Keratinocyte (primary cell): ENCODE measurements around the gene RWDD1.

ENCODE experiments used
- EZH2 ChIP-seq: IDR thresholded peaks from one replicate; pipeline ENCODE4 v1.6.1; 2012; ENCODE audit warnings: inconsistent platforms, mild to moderate bottlenecking, low read length, moderate library complexity
- TF ChIP-seq, protein P1 (sequence below), 3 experiments: IDR thresholded peaks in 1 of 3; conservative IDR thresholded peaks in 1 of 3; optimal IDR thresholded peaks in 1 of 3; 2 replicates in 2 of 3; 3 replicates in 1 of 3; pipeline versions ENCODE3 to v1.5.1; 2011; ENCODE audit warnings: low read length in 3 of 3, mild to moderate bottlenecking in 3 of 3, moderate library complexity in 2 of 3, control low read depth in 1 of 3, inconsistent platforms in 1 of 3; ENCODE audit not compliant: insufficient read depth in 2 of 3; ENCODE audit errors: extremely low read depth in 1 of 3

DNA sequence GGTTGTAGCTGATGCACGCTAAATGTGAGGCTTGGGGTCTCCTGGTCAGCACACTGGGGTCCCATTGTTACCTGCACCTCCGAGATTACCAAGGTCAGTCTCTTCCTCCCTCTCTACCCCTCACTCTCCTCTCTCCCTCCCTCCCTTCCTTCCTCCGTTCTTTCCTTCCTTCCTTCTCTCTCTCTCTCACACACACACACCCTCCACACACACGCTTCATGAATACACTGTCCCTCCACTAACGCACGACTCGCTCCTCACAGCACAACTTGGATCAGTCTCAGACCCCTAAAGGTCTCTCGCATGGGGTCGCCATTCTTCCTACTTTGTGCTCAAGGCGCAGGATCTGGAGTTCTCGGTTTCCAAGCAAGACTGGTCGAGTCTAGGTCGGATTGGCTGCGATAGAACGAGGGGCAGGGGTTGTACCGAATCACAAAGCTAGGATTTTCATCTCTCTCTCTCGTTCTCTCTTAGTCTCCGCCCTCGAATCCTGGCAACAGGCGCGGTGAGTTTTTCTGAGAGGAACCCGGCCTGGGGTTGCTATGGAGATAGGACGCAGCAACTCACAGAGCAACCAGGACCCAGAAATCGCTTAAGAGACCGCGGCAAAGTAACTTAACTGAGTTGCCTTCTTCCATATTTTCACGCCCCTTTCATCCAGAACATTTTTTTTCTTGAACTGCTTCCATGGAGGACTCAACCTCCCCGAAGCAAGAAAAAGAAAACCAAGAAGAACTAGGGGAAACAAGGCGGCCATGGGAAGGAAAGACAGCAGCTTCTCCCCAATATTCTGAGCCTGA is 44.8 kb downstream of the RWDD1 start, which contains the start of gene RSPH4A:
- TF ChIP-seq, protein P1, sequence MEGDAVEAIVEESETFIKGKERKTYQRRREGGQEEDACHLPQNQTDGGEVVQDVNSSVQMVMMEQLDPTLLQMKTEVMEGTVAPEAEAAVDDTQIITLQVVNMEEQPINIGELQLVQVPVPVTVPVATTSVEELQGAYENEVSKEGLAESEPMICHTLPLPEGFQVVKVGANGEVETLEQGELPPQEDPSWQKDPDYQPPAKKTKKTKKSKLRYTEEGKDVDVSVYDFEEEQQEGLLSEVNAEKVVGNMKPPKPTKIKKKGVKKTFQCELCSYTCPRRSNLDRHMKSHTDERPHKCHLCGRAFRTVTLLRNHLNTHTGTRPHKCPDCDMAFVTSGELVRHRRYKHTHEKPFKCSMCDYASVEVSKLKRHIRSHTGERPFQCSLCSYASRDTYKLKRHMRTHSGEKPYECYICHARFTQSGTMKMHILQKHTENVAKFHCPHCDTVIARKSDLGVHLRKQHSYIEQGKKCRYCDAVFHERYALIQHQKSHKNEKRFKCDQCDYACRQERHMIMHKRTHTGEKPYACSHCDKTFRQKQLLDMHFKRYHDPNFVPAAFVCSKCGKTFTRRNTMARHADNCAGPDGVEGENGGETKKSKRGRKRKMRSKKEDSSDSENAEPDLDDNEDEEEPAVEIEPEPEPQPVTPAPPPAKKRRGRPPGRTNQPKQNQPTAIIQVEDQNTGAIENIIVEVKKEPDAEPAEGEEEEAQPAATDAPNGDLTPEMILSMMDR (optimal IDR thresholded peaks at IDR 0.05 in 1 of 3, IDR thresholded peaks at IDR 0.05 in 1 of 3, conservative IDR thresholded peaks at IDR 0.05 in 1 of 3; ENCODE audit: extremely low read depth in 1 of 3, insufficient read depth in 2 of 3, low read length in 3 of 3), result peak in 1 of 3 experiments; percentile 38
- no peak for TF ChIP-seq EZH2
